GM21717 (cell line): Measurements from ENCODE around the gene PLXDC1.

Experiments
- ATAC-seq: cut with Tn5 transposase; IDR thresholded peaks from one replicate; pipeline ENCODE4 v1.9.1; 2021; ENCODE audit warnings: mild to moderate bottlenecking, moderate library complexity; ENCODE audit not compliant: unreplicated experiment

PLXDC1 gene

DNA sequence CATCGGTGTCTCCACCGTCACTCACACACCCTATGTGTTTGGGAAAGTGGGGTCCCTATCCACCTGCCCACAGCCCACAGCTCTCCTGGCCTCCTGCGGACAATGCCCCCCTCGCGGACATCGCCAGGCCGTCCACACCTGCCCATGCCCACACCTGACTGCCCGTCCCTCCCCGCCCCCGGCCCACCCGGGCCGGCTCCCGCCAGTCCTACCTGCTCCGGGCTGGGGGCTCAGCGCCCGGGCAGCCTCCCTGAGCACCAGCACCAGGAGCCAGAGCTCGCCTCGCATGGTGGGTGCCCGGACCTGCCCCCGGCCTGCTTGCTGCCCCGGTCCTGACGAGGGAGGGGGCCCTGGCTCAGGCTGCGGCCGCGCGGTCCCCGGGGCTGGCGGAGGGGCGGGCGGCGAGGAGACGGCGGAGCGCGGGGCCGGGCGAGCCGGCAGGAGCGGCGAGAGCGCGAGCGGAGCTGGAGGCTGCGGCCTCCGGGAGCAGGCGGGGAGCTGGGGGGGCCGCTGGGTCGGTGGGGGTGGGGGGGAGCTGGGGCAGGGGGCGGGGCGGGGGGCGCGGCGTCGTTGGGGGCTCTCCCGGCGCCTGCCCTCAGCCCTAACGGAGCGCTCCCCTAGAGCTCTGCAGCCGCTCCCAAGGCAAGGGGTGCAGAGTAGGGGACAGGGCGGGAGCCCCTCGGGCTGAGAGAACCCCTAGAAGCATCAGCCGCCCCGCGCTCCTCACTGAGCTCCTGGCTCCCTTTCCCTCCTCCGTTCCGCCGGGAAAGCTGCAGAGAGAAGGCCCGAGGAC is at the start of gene PLXDC1:
Gene PLXDC1 (minus strand): TSS at position 488 of the 793 bp plus-strand sequence. CDS start 200 bp downstream, at position 288.
- no peak for ATAC-seq

- no peak for ATAC-seq
Observed at GRCh38 chr17:39200957-39201510, 49.6 kb upstream of the PLXDC1 start.

DNA sequence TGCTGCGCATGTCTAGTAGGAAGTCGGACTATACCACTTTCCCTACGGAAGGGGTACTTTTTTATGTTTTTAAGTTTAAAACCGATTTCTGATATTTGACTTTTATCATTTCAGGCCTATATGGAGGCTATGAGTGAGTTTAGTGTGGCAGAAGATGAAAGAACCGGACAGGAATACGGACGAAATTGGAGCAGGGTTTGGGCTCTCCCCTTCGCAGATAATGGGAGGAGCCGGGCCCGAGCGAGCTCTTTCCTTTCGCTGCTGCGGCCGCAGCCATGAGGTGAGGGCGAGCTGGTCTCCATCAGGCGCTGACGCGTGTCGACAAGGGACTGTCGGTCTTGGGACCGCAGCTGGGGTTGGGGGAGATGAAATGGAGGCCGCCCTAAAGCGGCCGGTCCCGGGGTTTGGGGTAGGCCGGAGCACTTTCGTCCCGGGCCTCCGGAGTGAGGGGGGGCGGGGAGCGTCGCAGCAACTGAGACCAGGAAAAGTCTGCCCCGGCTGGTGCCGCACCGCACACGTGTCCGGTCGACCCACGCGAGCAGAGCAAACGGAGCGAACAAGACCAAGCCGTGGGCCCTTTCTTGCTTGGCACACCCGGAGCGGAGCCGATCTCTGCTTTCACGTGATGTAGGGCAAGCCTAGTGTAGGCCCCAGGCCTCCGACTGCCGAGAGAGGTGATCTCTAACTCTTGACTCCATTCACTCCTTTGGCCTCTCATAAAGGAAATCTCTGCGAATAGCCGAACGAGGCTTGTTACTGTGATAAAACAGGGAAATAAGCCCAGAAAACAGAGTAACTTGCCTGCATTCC is 48.8 kb upstream of the PLXDC1 start, which contains the start of gene RPL19:
Gene RPL19 (plus strand): TSS at position 214 of the 810 bp plus-strand sequence. CDS start 62 bp downstream, at position 276.
- ATAC-seq: peak; percentile 43

GRCh38 chr17:39199820-39200069 is 48.3 kb upstream of the PLXDC1 start:
- peak; percentile 47 for ATAC-seq

DNA sequence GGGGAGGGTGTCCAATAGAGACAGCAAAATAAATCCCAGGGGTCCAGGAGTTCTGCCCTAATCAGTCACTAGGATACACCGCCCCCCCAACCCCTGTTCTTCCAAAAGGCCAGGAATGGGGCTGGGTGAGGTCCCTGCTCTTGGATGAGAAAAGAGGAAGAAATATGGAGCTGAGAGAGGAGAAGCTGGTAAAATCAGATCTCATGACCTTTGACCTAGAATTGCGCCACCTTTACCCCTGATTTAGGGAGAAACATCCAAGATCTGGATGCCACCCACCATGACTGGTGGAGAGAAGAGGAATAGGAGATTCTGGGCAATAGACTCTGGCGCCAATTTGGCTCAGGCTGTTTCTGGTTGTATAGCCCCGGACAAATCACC is 46.7 kb upstream of the PLXDC1 start:
- ATAC-seq: no peak

DNA sequence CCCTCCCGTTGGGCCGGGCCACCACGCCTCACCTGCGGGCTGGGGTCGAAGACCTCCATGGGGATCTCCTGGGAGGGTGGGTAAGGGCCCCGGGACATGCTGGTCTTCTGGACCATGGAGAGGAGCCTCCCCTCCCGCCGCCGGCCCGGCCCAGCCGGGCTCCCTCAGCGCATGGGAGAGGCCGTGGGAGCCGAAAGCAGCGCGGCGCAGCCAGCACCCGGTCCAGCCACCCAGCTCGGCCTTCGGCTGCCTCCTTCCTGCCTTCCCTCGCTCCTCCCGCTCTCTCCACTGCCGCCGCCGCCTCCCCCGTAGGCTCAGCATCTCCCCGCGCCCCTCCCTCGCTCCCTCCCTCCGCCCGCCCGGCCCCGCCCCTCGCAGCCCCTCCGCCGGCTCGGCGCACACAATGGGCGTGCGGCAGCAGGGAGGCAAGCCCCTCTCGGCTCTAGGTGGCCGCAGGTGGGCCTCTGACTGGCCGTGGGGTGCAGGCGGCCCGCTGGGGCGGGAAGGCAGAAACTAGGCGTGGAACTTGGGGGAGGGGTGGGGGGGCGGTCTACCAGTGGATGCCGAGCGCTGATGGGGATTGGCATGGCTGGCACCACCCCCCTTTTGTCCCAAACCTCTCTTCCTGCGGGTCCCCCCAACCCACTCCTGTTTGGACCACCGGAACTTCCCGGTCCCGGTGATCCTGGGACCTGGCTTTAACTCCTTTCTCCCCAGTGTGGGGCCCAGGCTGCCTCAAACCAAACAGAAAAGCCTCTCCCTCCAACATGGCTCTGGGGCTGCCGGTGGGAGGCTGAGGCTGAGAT is 46.1 kb upstream of the PLXDC1 start, which contains the start of gene CACNB1:
Gene CACNB1 (minus strand): TSS at position 290 of the 806 bp plus-strand sequence. CDS start 174 bp downstream, at position 116.
- ATAC-seq: no peak

DNA sequence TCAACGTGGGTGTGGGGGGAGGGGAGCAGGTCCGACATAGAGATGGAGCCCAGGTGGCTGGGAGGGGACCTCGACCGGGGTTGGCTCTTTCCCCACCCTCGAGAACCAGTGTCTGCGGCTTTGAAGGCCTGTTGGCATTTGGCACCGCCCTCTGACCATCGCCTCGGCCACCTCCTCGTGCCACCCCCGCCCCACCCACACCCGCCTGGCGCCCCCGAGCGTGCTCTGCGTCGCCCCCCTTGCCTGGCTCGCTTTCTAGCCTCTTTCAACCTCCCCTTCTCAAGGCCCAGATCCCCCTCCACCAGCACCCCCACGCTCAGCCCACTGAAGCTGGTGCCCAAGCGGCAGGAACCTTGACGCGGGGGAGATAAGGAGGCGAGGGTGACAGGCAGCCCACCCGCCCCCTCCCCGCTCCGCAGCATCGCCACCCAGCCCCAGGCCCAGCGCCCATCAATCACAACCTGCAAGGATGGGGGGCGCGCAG is 45.4 kb upstream of the PLXDC1 start:
- no peak for ATAC-seq

- no peak for ATAC-seq
Observed at GRCh38 chr17:39196241-39196807, 44.9 kb upstream of the PLXDC1 start.

GRCh38 chr17:39195568-39196160 is 44.2 kb upstream of the PLXDC1 start:
- no peak for ATAC-seq

- no peak for ATAC-seq
Observed at GRCh38 chr17:39194985-39195524, 43.6 kb upstream of the PLXDC1 start.

DNA sequence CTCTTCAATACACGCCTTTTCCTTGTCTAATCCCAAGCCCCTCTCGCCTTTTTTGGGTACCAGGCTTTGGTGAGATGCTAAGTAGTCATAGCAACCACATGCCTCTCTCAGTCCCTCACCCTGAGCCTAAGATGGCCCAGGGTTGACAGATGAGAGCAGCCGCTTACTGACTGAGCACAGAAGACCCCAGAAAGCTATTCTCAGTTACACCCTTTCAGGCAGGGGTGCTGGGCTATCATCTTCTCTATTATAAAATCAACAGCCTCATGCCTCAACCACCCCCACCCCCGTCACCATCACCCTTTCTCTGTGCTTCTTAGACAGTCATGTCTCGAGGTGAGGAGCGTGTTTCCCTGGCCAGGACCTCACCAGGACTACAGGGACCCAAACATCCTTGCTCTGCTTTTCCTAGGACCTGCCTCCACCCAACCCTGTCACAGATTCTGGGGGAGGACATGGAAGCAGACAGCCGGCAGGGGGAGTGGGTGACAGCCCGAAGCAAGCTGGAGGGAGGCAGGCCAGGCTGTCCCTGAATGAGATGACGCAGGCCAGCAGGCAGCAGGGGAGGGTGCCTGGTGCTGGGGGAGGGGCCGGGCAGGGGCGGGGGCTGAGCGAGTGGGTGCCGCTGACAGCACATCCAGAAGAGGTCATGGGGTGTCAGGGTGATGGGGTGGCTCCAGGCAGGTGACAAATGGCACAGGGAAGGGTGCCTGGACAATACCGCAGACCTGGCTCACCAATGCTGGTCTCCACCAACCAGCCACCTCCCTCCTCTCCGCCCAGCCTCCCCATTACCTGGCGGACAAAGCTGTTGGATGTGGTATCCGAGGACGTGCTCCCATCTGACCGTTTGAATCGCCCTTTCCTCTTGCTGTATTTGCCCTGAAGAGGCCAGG is 42.9 kb upstream of the PLXDC1 start:
- ATAC-seq: no peak

DNA sequence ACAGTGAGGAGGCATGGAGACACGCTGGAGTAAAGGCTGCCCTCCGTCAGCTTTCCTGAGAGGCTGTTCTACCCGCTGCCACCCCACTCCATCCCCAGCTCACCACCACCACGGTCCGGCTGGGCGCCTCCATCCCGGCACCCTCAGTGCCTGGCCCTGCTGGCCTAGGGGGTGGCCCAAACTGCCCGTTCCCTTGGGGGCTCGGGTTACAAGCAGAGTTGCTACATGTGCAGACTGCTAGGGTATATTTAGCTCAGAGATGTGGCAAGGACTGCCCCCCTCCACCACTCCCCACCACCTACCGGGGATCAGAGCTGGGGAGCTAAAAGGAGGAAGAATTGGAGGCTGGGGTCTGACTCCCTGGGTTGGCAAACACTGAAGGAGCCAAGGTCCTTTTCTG is 41.9 kb upstream of the PLXDC1 start:
- no peak for ATAC-seq

DNA sequence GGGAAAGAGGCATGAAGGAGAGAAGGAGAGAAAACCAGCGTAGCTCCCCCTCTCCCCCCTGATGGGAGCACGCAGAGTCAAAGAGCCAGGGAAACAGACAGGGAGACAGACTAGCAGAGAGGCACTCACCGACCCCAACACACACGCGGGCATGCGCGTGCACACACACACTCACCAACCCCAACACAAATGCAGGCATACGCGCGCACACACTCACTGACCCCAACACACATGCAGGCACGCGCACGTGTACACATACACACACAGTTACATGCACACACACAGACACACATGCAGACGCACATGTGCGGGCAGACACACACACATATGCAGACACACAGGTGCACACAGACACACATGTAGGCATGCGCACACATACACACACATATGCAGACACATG is 41.5 kb upstream of the PLXDC1 start:
- ATAC-seq: no peak

DNA sequence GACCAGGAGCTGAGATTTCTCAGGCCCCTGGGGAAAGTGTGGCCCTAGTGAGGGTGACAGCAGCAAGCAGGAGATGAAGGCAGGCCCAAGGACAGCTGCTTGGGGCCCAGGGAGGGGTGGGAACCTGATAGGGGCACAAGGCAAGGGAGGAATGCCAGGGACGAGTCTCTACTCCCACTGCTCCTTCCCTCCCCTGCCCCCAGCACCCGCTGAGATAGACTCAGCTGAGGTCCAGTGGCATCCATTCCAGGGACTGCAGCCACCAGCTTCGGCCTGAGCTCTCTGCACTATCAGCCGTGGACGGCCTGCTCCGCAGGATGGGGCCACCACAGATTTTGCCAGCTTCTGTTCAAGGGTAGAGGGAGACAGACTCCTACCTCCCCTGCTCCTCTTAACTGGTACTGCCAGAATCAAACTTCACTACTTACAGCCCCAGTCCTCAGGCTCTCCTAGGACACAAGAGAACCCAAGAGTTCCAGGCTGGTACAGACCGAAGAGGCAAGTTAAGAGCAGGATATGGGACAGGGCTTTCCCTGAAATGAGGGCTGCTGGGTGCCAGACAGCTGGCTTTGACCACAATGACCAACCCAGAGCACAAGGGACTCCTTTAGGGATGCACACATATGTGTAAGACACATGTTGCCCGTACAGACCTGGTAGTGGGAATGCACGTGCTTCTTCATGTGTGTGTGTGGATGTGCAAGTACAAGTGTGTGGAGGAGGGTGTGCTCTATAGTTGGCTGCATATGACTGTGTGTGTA is 40.5 kb upstream of the PLXDC1 start:
- no peak for ATAC-seq

GRCh38 chr17:39187152-39187830 is 35.9 kb upstream of the PLXDC1 start:
- no peak for ATAC-seq

GRCh38 chr17:39186481-39187002 is 35.1 kb upstream of the PLXDC1 start:
- no peak for ATAC-seq

DNA sequence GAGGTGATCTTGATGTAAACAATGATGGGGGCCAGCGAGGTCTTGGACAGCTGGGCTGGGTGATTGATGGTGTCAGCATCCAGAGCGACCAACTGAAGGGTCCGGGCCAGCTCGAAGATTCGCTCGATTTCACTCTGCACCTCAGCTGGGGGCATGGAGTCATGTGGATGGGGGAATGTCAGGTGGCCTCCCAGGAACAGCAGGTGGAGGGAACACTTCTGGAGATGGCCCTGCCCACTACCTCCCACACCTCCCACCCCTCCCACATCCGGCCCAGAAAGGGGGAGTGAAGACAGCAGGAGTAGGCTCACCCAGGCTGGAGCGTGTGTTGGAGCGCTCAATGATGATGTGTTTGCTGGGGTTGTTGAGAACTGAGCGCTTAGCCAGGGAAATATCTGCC is 32.3 kb upstream of the PLXDC1 start:
- no peak for ATAC-seq
